SK-N-SH treated with all-trans-retinoic acid at 6 μM for 48 hours (cell line): ENCODE data around the gene NIPA2.

Experiments
- ATAC-seq: fragments of 200-7000 bp; cut with Tn5 transposase; 3 replicates; pipeline ENCODE4 v1.9.1; 2020; ENCODE audit warnings: mild to moderate bottlenecking, moderate library complexity
- ARNTL ChIP-seq: fragments of 450-650 bp; formaldehyde crosslinking; IDR thresholded peaks from 2 replicates; pipeline ENCODE4 v1.5.0; 2020; ENCODE audit warnings: low read depth, mild to moderate bottlenecking, moderate library complexity, borderline replicate concordance
- BACH2 ChIP-seq: fragments of 250-450 bp; sonication (Bioruptor Pico); IDR thresholded peaks from 2 replicates; pipeline ENCODE4 v1.9.0; 2021; ENCODE audit warnings: mild to moderate bottlenecking, borderline replicate concordance
- CSDC2 ChIP-seq: fragments of 250-450 bp; sonication (Bioruptor Pico); IDR thresholded peaks from 2 replicates; pipeline ENCODE4 v1.5.0; 2020; ENCODE audit warnings: mild to moderate bottlenecking, moderate library complexity
- GLIS3 ChIP-seq: fragments of 250-450 bp; sonication (Bioruptor Pico); IDR thresholded peaks from 2 replicates; pipeline ENCODE4 v1.5.0; 2020; ENCODE audit warnings: mild to moderate bottlenecking, moderate library complexity
- OSR1 ChIP-seq: fragments of 250-450 bp; sonication (Bioruptor Pico); IDR thresholded peaks from 2 replicates; pipeline ENCODE4 v1.8.0; 2022; ENCODE audit warnings: moderate library complexity, mild to moderate bottlenecking, inconsistent platforms
- RARB ChIP-seq: fragments of 250-450 bp; sonication (Bioruptor Pico); IDR thresholded peaks from 2 replicates; pipeline ENCODE4 v1.8.0; 2021; ENCODE audit warnings: mild to moderate bottlenecking, moderate library complexity
- SNAI2 ChIP-seq: fragments of 250-450 bp; sonication (Bioruptor Pico); IDR thresholded peaks from 2 replicates; pipeline ENCODE4 v1.5.0; 2020; ENCODE audit warnings: mild to moderate bottlenecking, moderate library complexity
- TCF4 ChIP-seq: fragments of 250-450 bp; sonication (Bioruptor Pico); IDR thresholded peaks from 2 replicates; pipeline ENCODE4 v1.8.0; 2021; ENCODE audit warnings: mild to moderate bottlenecking, moderate library complexity, borderline replicate concordance
- TOX ChIP-seq: fragments of 250-450 bp; sonication (Bioruptor Pico); IDR thresholded peaks from 2 replicates; pipeline ENCODE4 v1.8.0; 2021; ENCODE audit warnings: mild to moderate bottlenecking, moderate library complexity, borderline replicate concordance
- ZC3H10 ChIP-seq: fragments of 250-450 bp; sonication (Bioruptor Pico); IDR thresholded peaks from 2 replicates; pipeline ENCODE4 v1.5.1; 2021; ENCODE audit warnings: mild to moderate bottlenecking, moderate library complexity
- ZFP30 ChIP-seq: fragments of 450-650 bp; formaldehyde crosslinking; IDR thresholded peaks from 2 replicates; pipeline ENCODE4 v1.5.0; 2022; ENCODE audit warnings: mild to moderate bottlenecking, moderate library complexity
- ZNF565 ChIP-seq: fragments of 450-650 bp; formaldehyde crosslinking; conservative IDR thresholded peaks from 2 replicates; pipeline ENCODE4 v1.5.0; 2020; ENCODE audit warnings: low read depth, mild to moderate bottlenecking, moderate library complexity
- ZNF70 ChIP-seq: fragments of 450-650 bp; formaldehyde crosslinking; IDR thresholded peaks from 2 replicates; pipeline ENCODE4 v1.5.0; 2020; ENCODE audit warnings: mild to moderate bottlenecking, moderate library complexity
- ZNF8 ChIP-seq: fragments of 450-650 bp; formaldehyde crosslinking; IDR thresholded peaks from 2 replicates; pipeline ENCODE4 v1.5.0; 2020; ENCODE audit warnings: mild to moderate bottlenecking, moderate library complexity
- TF ChIP-seq, protein P1 (sequence below): fragments of 250-450 bp; sonication (Bioruptor Pico); IDR thresholded peaks from 2 replicates; pipeline ENCODE4 v1.5.1; 2020; ENCODE audit warnings: low read depth, mild to moderate bottlenecking, moderate library complexity
- TF ChIP-seq, protein P2 (sequence below): fragments of 250-450 bp; sonication (Bioruptor Pico); IDR thresholded peaks from 2 replicates; pipeline ENCODE4 v1.5.0; 2020; ENCODE audit warnings: mild to moderate bottlenecking, moderate library complexity
- TF ChIP-seq, protein P3 (sequence below): fragments of 250-450 bp; sonication (Bioruptor Pico); IDR thresholded peaks from 2 replicates; pipeline ENCODE4 v1.8.0; 2021; ENCODE audit warnings: low read depth, mild to moderate bottlenecking, moderate library complexity, borderline replicate concordance
- TF ChIP-seq, protein P4 (sequence below): fragments of 250-450 bp; sonication (Bioruptor Pico); IDR thresholded peaks from 2 replicates; pipeline ENCODE4 v1.8.0; 2020; ENCODE audit warnings: mild to moderate bottlenecking, moderate library complexity, borderline replicate concordance
- TF ChIP-seq, protein P5 (sequence below): fragments of 250-450 bp; sonication (Bioruptor Pico); IDR thresholded peaks from 2 replicates; pipeline ENCODE4 v1.5.1; 2021; ENCODE audit warnings: mild to moderate bottlenecking, moderate library complexity

Gene NIPA2

DNA sequence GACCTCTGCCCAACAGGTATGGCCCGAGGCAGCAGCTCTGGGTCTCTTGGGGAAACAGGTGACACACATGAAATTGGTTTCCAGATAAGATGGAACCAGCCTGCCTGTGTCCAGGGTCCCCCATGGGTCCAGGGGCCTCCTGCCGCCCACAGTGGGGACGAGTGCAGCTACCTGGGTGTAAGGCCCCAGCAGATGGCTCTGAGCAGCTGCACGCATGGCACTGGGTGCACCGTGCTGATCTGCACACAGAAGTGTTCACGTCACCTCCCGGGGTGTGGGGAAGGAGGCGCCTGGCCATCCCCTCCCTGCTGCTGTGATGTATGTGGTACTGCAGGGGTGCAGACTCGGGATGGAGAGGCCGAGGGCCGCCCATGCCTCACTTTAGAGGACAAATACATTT, 63.6 kb downstream of the NIPA2 start:
- TF ChIP-seq TOX (CRISPR knock-in tag): no peak
- no peak for TF ChIP-seq ZNF8 (CRISPR knock-in tag)
- TF ChIP-seq, protein P1, sequence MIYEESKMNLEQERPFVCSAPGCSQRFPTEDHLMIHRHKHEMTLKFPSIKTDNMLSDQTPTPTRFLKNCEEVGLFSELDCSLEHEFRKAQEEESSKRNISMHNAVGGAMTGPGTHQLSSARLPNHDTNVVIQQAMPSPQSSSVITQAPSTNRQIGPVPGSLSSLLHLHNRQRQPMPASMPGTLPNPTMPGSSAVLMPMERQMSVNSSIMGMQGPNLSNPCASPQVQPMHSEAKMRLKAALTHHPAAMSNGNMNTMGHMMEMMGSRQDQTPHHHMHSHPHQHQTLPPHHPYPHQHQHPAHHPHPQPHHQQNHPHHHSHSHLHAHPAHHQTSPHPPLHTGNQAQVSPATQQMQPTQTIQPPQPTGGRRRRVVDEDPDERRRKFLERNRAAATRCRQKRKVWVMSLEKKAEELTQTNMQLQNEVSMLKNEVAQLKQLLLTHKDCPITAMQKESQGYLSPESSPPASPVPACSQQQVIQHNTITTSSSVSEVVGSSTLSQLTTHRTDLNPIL (CRISPR knock-in tag): no peak
- no peak for TF ChIP-seq RARB (CRISPR knock-in tag)
- TF ChIP-seq, protein P2, sequence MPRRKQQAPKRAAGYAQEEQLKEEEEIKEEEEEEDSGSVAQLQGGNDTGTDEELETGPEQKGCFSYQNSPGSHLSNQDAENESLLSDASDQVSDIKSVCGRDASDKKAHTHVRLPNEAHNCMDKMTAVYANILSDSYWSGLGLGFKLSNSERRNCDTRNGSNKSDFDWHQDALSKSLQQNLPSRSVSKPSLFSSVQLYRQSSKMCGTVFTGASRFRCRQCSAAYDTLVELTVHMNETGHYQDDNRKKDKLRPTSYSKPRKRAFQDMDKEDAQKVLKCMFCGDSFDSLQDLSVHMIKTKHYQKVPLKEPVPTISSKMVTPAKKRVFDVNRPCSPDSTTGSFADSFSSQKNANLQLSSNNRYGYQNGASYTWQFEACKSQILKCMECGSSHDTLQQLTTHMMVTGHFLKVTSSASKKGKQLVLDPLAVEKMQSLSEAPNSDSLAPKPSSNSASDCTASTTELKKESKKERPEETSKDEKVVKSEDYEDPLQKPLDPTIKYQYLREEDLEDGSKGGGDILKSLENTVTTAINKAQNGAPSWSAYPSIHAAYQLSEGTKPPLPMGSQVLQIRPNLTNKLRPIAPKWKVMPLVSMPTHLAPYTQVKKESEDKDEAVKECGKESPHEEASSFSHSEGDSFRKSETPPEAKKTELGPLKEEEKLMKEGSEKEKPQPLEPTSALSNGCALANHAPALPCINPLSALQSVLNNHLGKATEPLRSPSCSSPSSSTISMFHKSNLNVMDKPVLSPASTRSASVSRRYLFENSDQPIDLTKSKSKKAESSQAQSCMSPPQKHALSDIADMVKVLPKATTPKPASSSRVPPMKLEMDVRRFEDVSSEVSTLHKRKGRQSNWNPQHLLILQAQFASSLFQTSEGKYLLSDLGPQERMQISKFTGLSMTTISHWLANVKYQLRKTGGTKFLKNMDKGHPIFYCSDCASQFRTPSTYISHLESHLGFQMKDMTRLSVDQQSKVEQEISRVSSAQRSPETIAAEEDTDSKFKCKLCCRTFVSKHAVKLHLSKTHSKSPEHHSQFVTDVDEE (CRISPR knock-in tag): no peak
- no peak for TF ChIP-seq ZNF70 (CRISPR knock-in tag)
- TF ChIP-seq, protein P3, sequence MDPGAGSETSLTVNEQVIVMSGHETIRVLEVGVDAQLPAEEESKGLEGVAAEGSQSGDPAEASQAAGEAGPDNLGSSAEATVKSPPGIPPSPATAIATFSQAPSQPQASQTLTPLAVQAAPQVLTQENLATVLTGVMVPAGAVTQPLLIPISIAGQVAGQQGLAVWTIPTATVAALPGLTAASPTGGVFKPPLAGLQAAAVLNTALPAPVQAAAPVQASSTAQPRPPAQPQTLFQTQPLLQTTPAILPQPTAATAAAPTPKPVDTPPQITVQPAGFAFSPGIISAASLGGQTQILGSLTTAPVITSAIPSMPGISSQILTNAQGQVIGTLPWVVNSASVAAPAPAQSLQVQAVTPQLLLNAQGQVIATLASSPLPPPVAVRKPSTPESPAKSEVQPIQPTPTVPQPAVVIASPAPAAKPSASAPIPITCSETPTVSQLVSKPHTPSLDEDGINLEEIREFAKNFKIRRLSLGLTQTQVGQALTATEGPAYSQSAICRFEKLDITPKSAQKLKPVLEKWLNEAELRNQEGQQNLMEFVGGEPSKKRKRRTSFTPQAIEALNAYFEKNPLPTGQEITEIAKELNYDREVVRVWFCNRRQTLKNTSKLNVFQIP (CRISPR knock-in tag): no peak
- TF ChIP-seq CSDC2 (CRISPR knock-in tag): no peak
- TF ChIP-seq, protein P4, sequence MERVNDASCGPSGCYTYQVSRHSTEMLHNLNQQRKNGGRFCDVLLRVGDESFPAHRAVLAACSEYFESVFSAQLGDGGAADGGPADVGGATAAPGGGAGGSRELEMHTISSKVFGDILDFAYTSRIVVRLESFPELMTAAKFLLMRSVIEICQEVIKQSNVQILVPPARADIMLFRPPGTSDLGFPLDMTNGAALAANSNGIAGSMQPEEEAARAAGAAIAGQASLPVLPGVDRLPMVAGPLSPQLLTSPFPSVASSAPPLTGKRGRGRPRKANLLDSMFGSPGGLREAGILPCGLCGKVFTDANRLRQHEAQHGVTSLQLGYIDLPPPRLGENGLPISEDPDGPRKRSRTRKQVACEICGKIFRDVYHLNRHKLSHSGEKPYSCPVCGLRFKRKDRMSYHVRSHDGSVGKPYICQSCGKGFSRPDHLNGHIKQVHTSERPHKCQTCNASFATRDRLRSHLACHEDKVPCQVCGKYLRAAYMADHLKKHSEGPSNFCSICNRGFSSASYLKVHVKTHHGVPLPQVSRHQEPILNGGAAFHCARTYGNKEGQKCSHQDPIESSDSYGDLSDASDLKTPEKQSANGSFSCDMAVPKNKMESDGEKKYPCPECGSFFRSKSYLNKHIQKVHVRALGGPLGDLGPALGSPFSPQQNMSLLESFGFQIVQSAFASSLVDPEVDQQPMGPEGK (CRISPR knock-in tag): no peak
- no peak for TF ChIP-seq ARNTL
- TF ChIP-seq BACH2 (CRISPR knock-in tag): no peak
- no peak for TF ChIP-seq ZNF565
- no peak for TF ChIP-seq ZFP30 (CRISPR knock-in tag)
- no peak for ATAC-seq

DNA sequence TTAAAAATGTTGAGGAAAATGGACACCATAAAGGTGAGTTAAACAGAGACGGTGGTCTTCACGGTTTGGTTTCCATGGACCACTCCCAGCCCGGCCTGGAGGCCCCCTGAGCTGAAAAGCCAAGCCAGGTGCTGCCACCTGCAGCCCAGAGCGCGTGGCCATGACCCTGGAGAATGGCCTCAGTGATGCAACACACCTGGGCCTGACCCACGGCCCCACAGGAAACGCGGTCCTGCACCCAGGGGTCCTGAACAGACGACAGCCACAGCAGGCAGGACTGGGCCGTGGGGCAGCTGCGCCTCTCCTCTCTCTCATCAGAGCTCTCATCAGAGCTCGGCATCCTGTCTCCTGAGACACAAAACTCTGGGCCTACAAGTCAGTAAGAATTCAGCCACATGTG, 64.1 kb downstream of the NIPA2 start:
- ATAC-seq: no peak
- TF ChIP-seq ZC3H10 (no peak), ZFP30 (CRISPR knock-in tag) (no peak), TOX (CRISPR knock-in tag) (no peak), CSDC2 (CRISPR knock-in tag) (no peak), ZNF8 (CRISPR knock-in tag) (no peak), ZNF565 (no peak), OSR1 (CRISPR knock-in tag) (no peak), SNAI2 (CRISPR knock-in tag) (no peak), GLIS3 (no peak), TCF4 (CRISPR knock-in tag) (no peak), ZNF70 (CRISPR knock-in tag) (no peak), ARNTL (no peak)
- TF ChIP-seq, protein P2 (CRISPR knock-in tag): no peak
- TF ChIP-seq, protein P3 (CRISPR knock-in tag): no peak
- TF ChIP-seq, protein P5, sequence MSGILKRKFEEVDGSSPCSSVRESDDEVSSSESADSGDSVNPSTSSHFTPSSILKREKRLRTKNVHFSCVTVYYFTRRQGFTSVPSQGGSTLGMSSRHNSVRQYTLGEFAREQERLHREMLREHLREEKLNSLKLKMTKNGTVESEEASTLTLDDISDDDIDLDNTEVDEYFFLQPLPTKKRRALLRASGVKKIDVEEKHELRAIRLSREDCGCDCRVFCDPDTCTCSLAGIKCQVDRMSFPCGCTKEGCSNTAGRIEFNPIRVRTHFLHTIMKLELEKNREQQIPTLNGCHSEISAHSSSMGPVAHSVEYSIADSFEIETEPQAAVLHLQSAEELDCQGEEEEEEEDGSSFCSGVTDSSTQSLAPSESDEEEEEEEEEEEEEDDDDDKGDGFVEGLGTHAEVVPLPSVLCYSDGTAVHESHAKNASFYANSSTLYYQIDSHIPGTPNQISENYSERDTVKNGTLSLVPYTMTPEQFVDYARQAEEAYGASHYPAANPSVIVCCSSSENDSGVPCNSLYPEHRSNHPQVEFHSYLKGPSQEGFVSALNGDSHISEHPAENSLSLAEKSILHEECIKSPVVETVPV (CRISPR knock-in tag): no peak
